ENCODE results near the gene ATF3. TPM values are rescaled to one million over a fixed set of nuclear protein-coding genes. Genes with fewer than 3 reads are reported as not detected.

ATF3 gene, protein sequence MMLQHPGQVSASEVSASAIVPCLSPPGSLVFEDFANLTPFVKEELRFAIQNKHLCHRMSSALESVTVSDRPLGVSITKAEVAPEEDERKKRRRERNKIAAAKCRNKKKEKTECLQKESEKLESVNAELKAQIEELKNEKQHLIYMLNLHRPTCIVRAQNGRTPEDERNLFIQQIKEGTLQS
- 4.3 and 6.6 TPM in 2 replicates for total RNA-seq

GRCh38 chr1:212608392-212608958 is at the start of gene ATF3:
ATF3 (plus strand) TSS chr1:212608761; CDS start chr1:212615022, 6,261 bp downstream.

Other genes starting within 250 kb of the ATF3 start
- 9.8 and 10.8 TPM in 2 replicates for gene PACC1, start 193.9 kb upstream of the ATF3 start, total RNA-seq
- gene NENF, start 175.8 kb upstream of the ATF3 start, total RNA-seq: 78.5 and 85.7 TPM in 2 replicates
- gene BATF3, start 91.1 kb downstream of the ATF3 start, total RNA-seq: 1.8 and 2.5 TPM in 2 replicates
- gene NSL1, start 183.0 kb downstream of the ATF3 start, total RNA-seq: 30.6 and 45.8 TPM in 2 replicates
- 12.8 and 14.0 TPM in 2 replicates for gene TATDN3, start 183.1 kb downstream of the ATF3 start, total RNA-seq
- gene SPATA45, start 238.9 kb downstream of the ATF3 start, total RNA-seq: not detected in 2 replicates
- 8.1 and 12.5 TPM in 2 replicates for gene FLVCR1, start 249.5 kb downstream of the ATF3 start, total RNA-seq

All from bronchus fibroblast of lung (primary cell).